ENCODE results near the gene OR51G2.
"Not testable (repeated sequence)": the region's sequence is repeated elsewhere in the genome, so short reads cannot be mapped to it uniquely, and the experiment has no call there.

OR51G2 gene

DNA sequence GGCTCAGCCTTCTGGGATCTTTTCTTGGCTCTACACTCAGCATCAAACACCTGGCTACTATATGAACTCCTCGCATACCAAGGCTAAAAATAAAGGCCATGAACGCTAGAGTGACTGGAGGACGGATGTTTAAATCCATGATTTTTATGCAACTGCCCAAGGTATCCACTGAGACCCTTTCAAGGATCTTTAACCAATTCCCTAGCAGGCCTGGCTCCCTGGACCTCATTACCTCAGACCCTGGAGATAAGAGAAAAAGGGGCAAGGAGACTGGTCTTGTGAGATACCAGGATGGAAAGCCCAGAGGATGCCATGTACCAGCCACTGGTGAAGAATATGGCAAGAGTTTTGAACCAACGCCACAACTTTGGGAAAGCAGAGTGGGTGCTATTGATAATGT is at the start of gene OR51G2:
TSS of gene OR51G2 (minus strand) at position 101 of the 400 bp plus-strand sequence. CDS start 3,687 bp downstream, outside the sequence.
- TF ChIP-seq, protein P1, sequence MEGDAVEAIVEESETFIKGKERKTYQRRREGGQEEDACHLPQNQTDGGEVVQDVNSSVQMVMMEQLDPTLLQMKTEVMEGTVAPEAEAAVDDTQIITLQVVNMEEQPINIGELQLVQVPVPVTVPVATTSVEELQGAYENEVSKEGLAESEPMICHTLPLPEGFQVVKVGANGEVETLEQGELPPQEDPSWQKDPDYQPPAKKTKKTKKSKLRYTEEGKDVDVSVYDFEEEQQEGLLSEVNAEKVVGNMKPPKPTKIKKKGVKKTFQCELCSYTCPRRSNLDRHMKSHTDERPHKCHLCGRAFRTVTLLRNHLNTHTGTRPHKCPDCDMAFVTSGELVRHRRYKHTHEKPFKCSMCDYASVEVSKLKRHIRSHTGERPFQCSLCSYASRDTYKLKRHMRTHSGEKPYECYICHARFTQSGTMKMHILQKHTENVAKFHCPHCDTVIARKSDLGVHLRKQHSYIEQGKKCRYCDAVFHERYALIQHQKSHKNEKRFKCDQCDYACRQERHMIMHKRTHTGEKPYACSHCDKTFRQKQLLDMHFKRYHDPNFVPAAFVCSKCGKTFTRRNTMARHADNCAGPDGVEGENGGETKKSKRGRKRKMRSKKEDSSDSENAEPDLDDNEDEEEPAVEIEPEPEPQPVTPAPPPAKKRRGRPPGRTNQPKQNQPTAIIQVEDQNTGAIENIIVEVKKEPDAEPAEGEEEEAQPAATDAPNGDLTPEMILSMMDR (conservative IDR thresholded peaks at IDR 0.05; ENCODE audit: control insufficient read depth, insufficient read depth, low read depth, low read length) = no peak
- H3K4me3 ChIP-seq (ENCODE audit: control insufficient read depth, low read depth, low read length) = no peak within 1 kb of the TSS
- DNase-seq (ENCODE audit: low read depth) = no peak

DNA sequence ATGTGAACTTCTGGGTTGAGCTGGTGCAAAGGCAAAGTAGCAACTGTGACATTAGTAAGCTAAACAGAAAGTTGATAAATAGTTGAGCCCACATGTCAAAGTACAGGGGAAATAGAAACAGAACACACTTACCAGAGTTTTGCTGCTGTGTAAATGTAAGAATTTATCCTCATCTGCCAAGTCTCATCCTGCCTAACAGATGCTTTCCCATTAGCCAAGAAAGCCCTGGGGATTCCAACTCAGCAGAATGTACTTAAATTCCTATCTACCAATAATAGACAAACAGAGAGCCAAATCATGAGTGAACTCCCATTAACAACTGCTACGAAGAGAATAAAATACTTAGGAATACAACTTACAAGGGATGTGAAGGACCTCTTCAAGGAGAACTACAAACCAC is 43.7 kb upstream of the OR51G2 start:
- no peak overlapping the region for H3K4me3 ChIP-seq (ENCODE audit: control insufficient read depth, low read depth, low read length)
- no peak for DNase-seq (ENCODE audit: low read depth)
- TF ChIP-seq, protein P1 (conservative IDR thresholded peaks at IDR 0.05; ENCODE audit: control insufficient read depth, insufficient read depth, low read depth, low read length) = no peak

GRCh38 chr11:4960877-4961276 is 41.7 kb upstream of the OR51G2 start:
- peak; percentile 1 for DNase-seq (ENCODE audit: low read depth)
- TF ChIP-seq, protein P1 (conservative IDR thresholded peaks at IDR 0.05; ENCODE audit: control insufficient read depth, insufficient read depth, low read depth, low read length) = no peak
- no peak overlapping the region for H3K4me3 ChIP-seq (ENCODE audit: control insufficient read depth, low read depth, low read length)

DNA sequence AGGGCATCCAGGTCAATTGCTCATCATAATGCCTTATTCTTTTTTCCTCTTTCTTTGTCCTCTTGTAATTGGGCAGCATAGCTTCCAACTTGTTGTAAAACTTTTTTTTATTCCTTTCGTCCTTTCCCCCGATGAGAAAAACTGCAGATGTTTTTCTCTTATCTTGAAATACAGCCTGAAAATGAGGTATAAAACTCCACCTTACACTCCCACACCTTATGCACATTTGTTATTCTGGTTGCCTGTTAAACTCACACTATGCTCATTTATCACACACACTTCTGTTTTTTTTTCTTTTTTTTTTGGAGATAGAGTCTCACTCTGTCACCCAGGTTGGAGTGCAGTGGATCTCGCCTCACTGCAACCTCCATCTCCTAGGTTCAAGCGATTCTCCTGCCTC is 38.2 kb upstream of the OR51G2 start:
- no peak for DNase-seq (ENCODE audit: low read depth)
- no peak overlapping the region for H3K4me3 ChIP-seq (ENCODE audit: control insufficient read depth, low read depth, low read length)
- TF ChIP-seq, protein P1 (conservative IDR thresholded peaks at IDR 0.05; ENCODE audit: control insufficient read depth, insufficient read depth, low read depth, low read length) = no peak

- not testable (repeated sequence) for DNase-seq (ENCODE audit: low read depth); H3K4me3 ChIP-seq (ENCODE audit: control insufficient read depth, low read depth, low read length)
Observed at GRCh38 chr11:4955613-4956012, 36.5 kb upstream of the OR51G2 start, which contains the start of gene OR51A2. Gene OR51A2, minus strand, starts transcription at chr11:4955713. Its CDS starts 0 bp downstream, at chr11:4955713.

- TF ChIP-seq, protein P1 (conservative IDR thresholded peaks at IDR 0.05; ENCODE audit: control insufficient read depth, insufficient read depth, low read depth, low read length) = no peak
Observed at GRCh38 chr11:4947505-4947904, 28.4 kb upstream of the OR51G2 start, which contains the start of gene OR51A4. Gene OR51A4, minus strand, starts transcription at chr11:4947605. Its CDS starts 505 bp downstream, at chr11:4947100.

GRCh38 chr11:4936745-4937144 is 17.6 kb upstream of the OR51G2 start:
- H3K4me3 ChIP-seq (ENCODE audit: control insufficient read depth, low read depth, low read length) = no peak overlapping the region

More at GRCh38 chr11:4947505-4947904, 28.4 kb upstream of the OR51G2 start, which contains the start of gene OR51A4:
- no peak for DNase-seq (ENCODE audit: low read depth)
- no peak within 1 kb of the TSS for H3K4me3 ChIP-seq (ENCODE audit: control insufficient read depth, low read depth, low read length)

More at GRCh38 chr11:4936745-4937144, 17.6 kb upstream of the OR51G2 start:
- TF ChIP-seq, protein P1 (conservative IDR thresholded peaks at IDR 0.05; ENCODE audit: control insufficient read depth, insufficient read depth, low read depth, low read length) = no peak
- DNase-seq (ENCODE audit: low read depth) = no peak
